IPS-20b (cell line): Measurements from ENCODE around the gene SMPDL3B.
"Not testable (repeated sequence)": the region's sequence is repeated elsewhere in the genome, so short reads cannot be mapped to it uniquely, and the experiment has no call there.

Experiments used
- H3K27ac ChIP-seq: one replicate; pipeline ENCODE4 v1.5.1; 2013; ENCODE audit warnings: low read length
- H3K27me3 ChIP-seq: 2 replicates; pipeline ENCODE4 v1.6.1; 2013; ENCODE audit warnings: mild to moderate bottlenecking, low read length, inconsistent platforms; ENCODE audit not compliant: insufficient read depth
- H3K36me3 ChIP-seq: 2 replicates; pipeline ENCODE4 v1.6.1; 2013; ENCODE audit warnings: low read depth, mild to moderate bottlenecking, inconsistent platforms, low read length, moderate library complexity; ENCODE audit not compliant: insufficient read depth
- H3K4me1 ChIP-seq: 2 replicates; pipeline ENCODE4 v1.6.1; 2013; ENCODE audit warnings: mild to moderate bottlenecking, control low read depth, inconsistent platforms, low read length, moderate library complexity; ENCODE audit not compliant: insufficient read depth
- H3K4me3 ChIP-seq: 2 replicates; pipeline ENCODE4 v1.5.1; 2013; ENCODE audit warnings: mild to moderate bottlenecking, low read length, inconsistent platforms
- H3K9ac ChIP-seq: 2 replicates; pipeline ENCODE4 v1.6.1; 2013; ENCODE audit warnings: low read depth, mild to moderate bottlenecking, inconsistent platforms, low read length, moderate library complexity
- H3K9me3 ChIP-seq: 2 replicates; pipeline ENCODE4 v1.6.1; 2013; ENCODE audit warnings: mild to moderate bottlenecking, low read depth, low read length, inconsistent platforms; ENCODE audit not compliant: insufficient read depth

Gene SMPDL3B

GRCh38 chr1:28002600-28002999 lies 67.8 kb downstream of the SMPDL3B start:
- no peak overlapping the region for H3K27ac ChIP-seq
- H3K36me3 ChIP-seq = peaks cover 42% of the 10 kb centered on the region
- H3K4me1 ChIP-seq = no peaks in the 10 kb centered on the region
- H3K27me3 ChIP-seq = no peaks in the 10 kb centered on the region
- no peak overlapping the region for H3K9ac ChIP-seq
- no peak overlapping the region for H3K4me3 ChIP-seq
- no peaks in the 10 kb centered on the region for H3K9me3 ChIP-seq

GRCh38 chr1:28003117-28003516 lies 68.3 kb downstream of the SMPDL3B start:
- not testable (repeated sequence) for H3K9me3 ChIP-seq

More at GRCh38 chr1:28003117-28003516, 68.3 kb downstream of the SMPDL3B start:
- not testable (repeated sequence) for H3K4me3 ChIP-seq, H3K9ac ChIP-seq, H3K27ac ChIP-seq, H3K27me3 ChIP-seq, H3K4me1 ChIP-seq
- H3K36me3 ChIP-seq = peaks cover 37% of the 10 kb centered on the region
